ENCODE measurements around the gene ZNF2.

The ZNF2 gene

DNA sequence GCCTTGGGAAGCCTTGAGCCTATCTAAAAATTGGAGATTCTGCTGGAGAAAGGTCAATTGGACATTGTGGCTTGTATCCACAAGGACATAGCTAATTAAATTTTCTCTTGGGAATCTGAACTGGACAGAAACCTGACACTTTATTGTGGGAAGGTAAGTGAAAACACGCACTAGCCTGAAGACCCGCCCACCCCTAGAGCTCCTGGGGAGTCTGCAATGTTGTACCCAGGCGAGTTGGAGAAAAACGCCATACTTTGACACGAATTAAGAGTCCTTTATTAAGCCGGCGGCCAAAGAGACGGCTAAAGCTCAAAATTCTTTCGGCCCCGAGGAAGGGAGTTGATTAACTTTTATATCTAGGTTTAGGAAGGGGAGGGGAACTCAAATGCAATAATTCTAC is 40.5 kb downstream of the ZNF2 start:
- no peak for DNase-seq

DNA sequence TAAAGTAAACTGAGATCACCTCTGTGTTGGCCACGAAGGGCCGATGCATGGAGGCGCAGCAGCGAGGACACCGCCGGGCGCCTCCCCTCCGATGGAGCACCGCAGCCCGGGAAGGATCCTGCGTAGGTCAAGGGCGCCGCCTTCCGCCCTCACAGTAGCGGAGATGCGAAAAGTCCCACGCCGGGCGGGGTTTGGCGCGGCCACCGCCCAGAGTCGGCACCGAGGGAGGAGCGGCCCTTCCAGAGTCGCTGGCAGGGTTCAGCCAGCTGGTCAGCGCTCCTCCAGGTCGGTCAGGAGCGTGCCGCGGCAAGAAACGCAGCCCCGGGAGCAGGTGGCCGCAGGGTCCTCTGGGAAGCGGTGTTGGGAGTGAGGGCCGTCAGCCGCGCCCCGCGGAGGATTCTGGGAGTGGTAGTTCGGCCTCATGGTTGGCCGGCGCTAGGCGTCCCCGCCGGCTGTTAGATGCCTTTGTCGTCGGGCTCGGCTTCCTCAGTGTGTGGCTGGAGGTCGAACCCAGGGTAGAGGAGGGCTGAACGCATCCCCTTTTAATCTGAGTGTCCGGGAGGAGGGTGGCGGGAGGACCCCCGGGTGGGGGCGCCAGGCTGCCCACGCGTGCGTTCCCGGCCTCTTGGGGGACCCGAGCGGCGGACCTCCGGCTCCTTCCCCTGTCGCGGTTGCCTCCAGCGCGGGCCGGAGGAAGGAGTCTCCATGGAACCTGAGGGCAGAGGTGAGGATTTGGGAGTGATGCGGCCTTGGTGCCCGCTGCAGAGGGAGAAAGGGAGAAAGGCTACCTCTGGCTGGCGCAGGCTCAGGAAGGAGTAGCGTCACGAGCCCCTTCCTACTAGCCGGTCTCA is 41.7 kb downstream of the ZNF2 start, which contains the start of gene ZNF892:
Gene ZNF892, plus strand, starts transcription at position 411 of the 851 bp plus-strand sequence. Its CDS starts 295 bp downstream, at position 706.
- peak; percentile 88 for DNase-seq

DNA sequence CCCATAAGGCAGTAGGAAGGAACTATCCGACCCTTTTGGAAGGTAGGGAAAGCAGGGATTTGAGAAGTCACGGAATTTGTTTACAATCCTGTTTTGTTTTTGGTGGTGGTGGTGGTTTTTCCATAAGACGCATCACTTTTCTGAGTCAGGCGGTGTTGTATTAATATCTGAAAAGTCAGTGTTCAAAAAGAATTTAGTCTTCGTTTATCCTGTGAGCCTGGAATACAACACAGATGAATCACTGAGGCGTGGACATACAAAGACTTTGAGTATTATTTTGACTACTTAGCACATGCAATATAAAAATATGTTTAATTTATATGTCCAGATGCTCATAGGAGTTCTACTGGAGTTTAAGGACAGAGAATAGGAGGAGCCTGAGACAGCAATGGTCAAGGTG is 42.5 kb downstream of the ZNF2 start:
- peak; percentile 62 for DNase-seq

DNA sequence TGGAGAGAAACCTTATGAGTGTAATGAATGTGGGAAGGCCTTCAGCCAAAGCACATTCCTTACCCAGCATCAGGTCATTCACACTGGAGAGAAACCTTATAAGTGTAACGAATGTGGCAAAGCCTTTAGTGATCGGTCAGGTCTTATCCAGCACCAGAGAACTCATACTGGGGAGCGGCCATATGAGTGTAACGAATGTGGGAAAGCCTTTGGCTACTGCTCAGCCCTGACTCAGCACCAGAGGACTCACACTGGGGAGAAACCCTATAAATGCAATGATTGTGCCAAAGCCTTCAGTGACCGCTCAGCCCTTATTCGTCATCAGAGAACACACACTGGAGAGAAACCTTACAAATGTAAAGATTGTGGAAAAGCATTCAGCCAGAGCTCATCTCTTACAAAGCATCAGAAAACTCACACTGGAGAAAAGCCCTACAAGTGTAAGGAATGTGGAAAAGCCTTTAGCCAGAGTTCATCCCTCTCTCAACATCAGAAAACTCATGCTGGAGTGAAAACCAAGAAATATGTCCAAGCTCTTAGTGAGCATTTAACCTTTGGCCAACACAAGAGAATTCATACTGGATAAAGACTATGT is 49.5 kb downstream of the ZNF2 start:
- no peak for DNase-seq

DNA sequence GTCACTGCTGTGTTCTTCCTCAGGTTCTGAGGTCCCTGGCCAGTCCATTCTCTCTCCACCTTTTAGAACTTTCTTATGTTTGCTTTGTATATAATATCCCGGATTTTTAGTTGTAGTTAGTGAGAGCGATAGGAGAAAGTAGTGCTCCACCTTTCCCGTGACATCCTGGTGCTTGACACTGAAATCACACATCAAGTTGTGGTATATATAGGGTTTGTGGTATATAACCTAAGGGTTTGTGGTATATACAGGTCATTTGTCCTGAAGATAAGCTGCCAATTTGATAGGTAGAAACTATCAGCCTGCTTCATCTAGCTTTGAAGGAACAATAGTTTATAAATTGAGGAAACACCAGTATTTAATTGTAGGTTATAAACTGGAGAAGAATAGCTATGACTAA is 54.8 kb downstream of the ZNF2 start:
- no peak for DNase-seq

DNA sequence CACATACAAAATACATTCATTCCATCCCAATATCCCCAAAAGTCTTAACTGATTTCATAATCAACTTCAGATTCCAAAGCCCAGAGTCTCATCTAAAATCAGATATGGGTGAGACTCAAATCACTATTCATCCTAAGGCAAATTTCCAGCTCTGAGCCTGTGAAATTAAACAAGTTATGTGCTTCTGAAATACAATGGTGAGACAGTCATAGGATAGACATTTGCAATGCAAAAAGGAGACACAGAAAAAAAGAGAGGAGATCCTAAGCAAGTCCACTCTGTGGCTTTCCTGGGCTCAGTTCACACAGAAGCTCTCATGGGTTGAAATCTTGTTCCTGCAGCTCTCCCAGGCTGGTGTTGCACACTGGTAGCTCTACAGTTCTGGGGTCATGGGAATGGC is 60.0 kb downstream of the ZNF2 start:
- DNase-seq: no peak

DNA sequence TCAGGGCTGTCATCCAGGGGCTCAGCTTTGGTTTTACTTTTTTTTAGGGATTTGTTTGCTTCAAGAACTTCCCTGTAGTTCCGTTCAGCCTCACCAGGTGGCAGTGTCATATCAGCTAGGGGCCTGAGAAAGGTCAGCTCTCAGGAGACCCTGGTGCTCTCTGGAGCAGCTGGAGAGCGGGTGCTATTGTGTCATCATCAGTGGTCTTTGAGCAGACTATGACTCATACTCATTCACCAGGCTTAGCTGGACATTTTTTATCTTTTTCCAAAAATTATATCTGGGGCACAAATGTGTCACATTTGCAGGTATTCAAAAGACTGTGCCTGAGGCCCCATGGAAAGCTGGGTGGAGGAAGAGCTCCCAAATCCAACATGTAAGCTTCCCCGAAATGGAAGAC is 66.1 kb downstream of the ZNF2 start:
- DNase-seq: peak; percentile 52

DNA sequence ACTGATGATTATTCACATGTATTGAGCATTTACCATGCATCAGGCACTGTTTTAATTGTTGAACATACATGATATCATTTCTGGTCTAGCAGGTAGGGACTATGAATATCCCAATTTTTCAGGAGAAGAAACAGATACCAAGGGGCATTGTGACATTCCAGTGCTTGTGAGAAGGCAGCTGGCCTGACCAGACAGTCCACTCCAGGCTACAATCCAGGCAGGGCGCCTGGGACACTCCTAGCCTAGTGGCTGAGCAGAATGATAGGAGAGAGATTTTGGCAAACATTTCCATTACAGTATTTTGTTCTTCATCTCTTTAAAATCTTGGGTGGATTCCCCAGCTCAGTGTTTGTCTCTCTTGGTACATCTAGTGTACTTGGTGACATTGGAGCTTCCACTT is 66.6 kb downstream of the ZNF2 start:
- DNase-seq: no peak

Measured in fibroblast of skin of back (primary cell).